Loucy (cell line): ENCODE results near the gene SCGB1A1.

Experiments used
- H2AFZ ChIP-seq: fragments of 200-600 bp; sonication (generic); 2 replicates; pipeline ENCODE4 v1.6.0; 2016; ENCODE audit warnings: antibody characterized with exemption, mild to moderate bottlenecking, low read length, moderate library complexity
- H3F3A ChIP-seq: fragments of 200-600 bp; 2 replicates; pipeline ENCODE4 v1.6.0; 2016; ENCODE audit warnings: antibody characterized with exemption, low read depth, mild to moderate bottlenecking
- H3K27me3 ChIP-seq: fragments of 200-600 bp; sonication (generic); 2 replicates; pipeline ENCODE4 v1.6.1; 2014; ENCODE audit warnings: low read length, mild to moderate bottlenecking; ENCODE audit not compliant: insufficient read depth, poor library complexity, severe bottlenecking
- H3K36me3 ChIP-seq: fragments of 200-600 bp; sonication (generic); 2 replicates; pipeline ENCODE4 v1.6.1; 2016; ENCODE audit warnings: low read length; ENCODE audit not compliant: insufficient read depth
- H3K4me1 ChIP-seq: fragments of 200-600 bp; sonication (generic); 2 replicates; pipeline ENCODE4 v1.5.1; 2014; ENCODE audit warnings: low read length, mild to moderate bottlenecking; ENCODE audit not compliant: insufficient read depth, poor library complexity, severe bottlenecking
- H3K4me2 ChIP-seq: fragments of 200-600 bp; sonication (generic); 2 replicates; pipeline ENCODE4 v1.6.0; 2014; ENCODE audit warnings: antibody characterized with exemption, low read length, low read depth, mild to moderate bottlenecking; ENCODE audit not compliant: poor library complexity, severe bottlenecking
- H3K4me3 ChIP-seq: fragments of 200-600 bp; sonication (generic); 2 replicates; pipeline ENCODE4 v1.5.1; 2014; ENCODE audit warnings: low read length, mild to moderate bottlenecking, mixed read lengths; ENCODE audit not compliant: poor library complexity, severe bottlenecking
- H3K79me2 ChIP-seq: fragments of 200-600 bp; sonication (generic); 2 replicates; pipeline ENCODE4 v1.6.1; 2014; ENCODE audit warnings: low read length; ENCODE audit not compliant: insufficient read depth
- H3K9ac ChIP-seq: fragments of 200-600 bp; sonication (generic); 2 replicates; pipeline ENCODE4 v1.6.0; 2014; ENCODE audit warnings: mild to moderate bottlenecking, low read depth, low read length, moderate library complexity; ENCODE audit not compliant: poor library complexity, severe bottlenecking
- H3K9me2 ChIP-seq: fragments of 200-600 bp; sonication (generic); replicated peaks from 2 replicates; pipeline ENCODE4 v1.6.1; 2016; ENCODE audit warnings: low read depth, low read length, mixed read lengths
- H3K9me3 ChIP-seq: fragments of 200-600 bp; sonication (generic); 2 replicates; pipeline ENCODE4 v1.6.1; 2014; ENCODE audit warnings: mild to moderate bottlenecking, antibody characterized with exemption, low read length, low read depth; ENCODE audit not compliant: insufficient read depth
- H4K20me1 ChIP-seq: fragments of 200-600 bp; sonication (generic); 2 replicates; pipeline ENCODE4 v1.6.0; 2014; ENCODE audit warnings: antibody characterized with exemption, low read length, mild to moderate bottlenecking; ENCODE audit not compliant: insufficient read depth, poor library complexity, severe bottlenecking
- CTCF ChIP-seq: fragments of 200-600 bp; sonication (generic); conservative IDR thresholded peaks from 2 replicates; pipeline ENCODE4 v1.5.1; 2014; ENCODE audit warnings: mild to moderate bottlenecking, antibody characterized with exemption, low read length
- EZH2phosphoT487 ChIP-seq: fragments of 200-600 bp; IDR thresholded peaks from 2 replicates; pipeline ENCODE4 v1.6.1; 2018; ENCODE audit warnings: antibody characterized with exemption, mild to moderate bottlenecking, moderate library complexity, borderline replicate concordance

Gene SCGB1A1

GRCh38 chr11:62391642-62392425 lies 27.0 kb upstream of the SCGB1A1 start:
- no peak overlapping the region for H2AFZ ChIP-seq
- TF ChIP-seq CTCF (no peak; the same call in 1 of the 2 replicates), EZH2phosphoT487 (no peak)

GRCh38 chr11:62392506-62392905 lies 26.3 kb upstream of the SCGB1A1 start:
- Histone ChIP-seq H3K4me1 (no peaks in the 10 kb centered on the region), H3K9me3 (no peaks in the 10 kb centered on the region), H3K4me3 (no peak overlapping the region), H3K9me2 (no peaks in the 10 kb centered on the region), H3K36me3 (no peaks in the 10 kb centered on the region), H3K9ac (no peak overlapping the region), H4K20me1 (no peaks in the 10 kb centered on the region), H3K79me2 (no peaks in the 10 kb centered on the region), H2AFZ (no peak overlapping the region), H3K27me3 (no peaks in the 10 kb centered on the region), H3K4me2 (no peak overlapping the region), H3F3A (no peaks in the 10 kb centered on the region)
- no peak for TF ChIP-seq EZH2phosphoT487
- TF ChIP-seq CTCF: no peak

More at GRCh38 chr11:62391642-62392425, 27.0 kb upstream of the SCGB1A1 start:
- Histone ChIP-seq H3F3A (no peaks in the 10 kb centered on the region), H3K4me1 (no peaks in the 10 kb centered on the region), H3K9me2 (no peaks in the 10 kb centered on the region), H4K20me1 (no peaks in the 10 kb centered on the region), H3K27me3 (no peaks in the 10 kb centered on the region), H3K79me2 (no peaks in the 10 kb centered on the region), H3K4me2 (no peak overlapping the region), H3K36me3 (no peaks in the 10 kb centered on the region), H3K9me3 (no peaks in the 10 kb centered on the region), H3K4me3 (no peak overlapping the region), H3K9ac (no peak overlapping the region)

- Histone ChIP-seq H2AFZ (no peak overlapping the region), H3K4me2 (no peak overlapping the region), H3K4me3 (no peak overlapping the region), H3K9ac (no peak overlapping the region), H3K79me2 (no peaks in the 10 kb centered on the region), H3K36me3 (no peaks in the 10 kb centered on the region), H3F3A (no peaks in the 10 kb centered on the region), H3K9me2 (no peaks in the 10 kb centered on the region), H3K4me1 (no peaks in the 10 kb centered on the region), H3K9me3 (no peaks in the 10 kb centered on the region), H4K20me1 (no peaks in the 10 kb centered on the region), H3K27me3 (no peaks in the 10 kb centered on the region)
- peak; percentile 56 for TF ChIP-seq CTCF
- no peak for TF ChIP-seq EZH2phosphoT487
Observed at GRCh38 chr11:62393061-62393611, 25.7 kb upstream of the SCGB1A1 start.
